Measurements from ENCODE around the gene HSF2.

The HSF2 gene

GRCh38 chr6:122407712-122408111 is 8.3 kb downstream of the HSF2 start:
- no peak overlapping the region for H3K4me3 Mint-ChIP-seq
- H3K36me3 Mint-ChIP-seq (ENCODE audit: low read depth) = peaks cover 6% of the 10 kb centered on the region
- H3K27me3 Mint-ChIP-seq = no peaks in the 10 kb centered on the region
- intact Hi-C loops (cut with micrococcal nuclease) = no loop called here
- peaks cover 28% of the 10 kb centered on the region for H3K4me1 Mint-ChIP-seq (ENCODE audit: low read depth)
- no peak overlapping the region for H3K27ac Mint-ChIP-seq
- no peaks in the 10 kb centered on the region for H3K9me3 Mint-ChIP-seq

- H3K4me3 Mint-ChIP-seq = no peak overlapping the region
- H3K9me3 Mint-ChIP-seq = no peaks in the 10 kb centered on the region
- H3K27me3 Mint-ChIP-seq = no peaks in the 10 kb centered on the region
- H3K4me1 Mint-ChIP-seq (ENCODE audit: low read depth) = peaks cover 28% of the 10 kb centered on the region
- intact Hi-C loops (cut with micrococcal nuclease) = no loop called here
- peaks cover 8% of the 10 kb centered on the region for H3K36me3 Mint-ChIP-seq (ENCODE audit: low read depth)
- H3K27ac Mint-ChIP-seq = no peak overlapping the region
Measured at GRCh38 chr6:122408240-122408639, 8.8 kb downstream of the HSF2 start.

- no peaks in the 10 kb centered on the region for H3K9me3 Mint-ChIP-seq
- H3K27ac Mint-ChIP-seq = no peak overlapping the region
- peaks cover 28% of the 10 kb centered on the region for H3K4me1 Mint-ChIP-seq (ENCODE audit: low read depth)
- no peak overlapping the region for H3K4me3 Mint-ChIP-seq
- intact Hi-C loops (cut with micrococcal nuclease) = no loop called here
- H3K27me3 Mint-ChIP-seq = no peaks in the 10 kb centered on the region
- H3K36me3 Mint-ChIP-seq (ENCODE audit: low read depth) = peaks cover 14% of the 10 kb centered on the region
Measured at GRCh38 chr6:122408702-122409458, 9.4 kb downstream of the HSF2 start.

- H3K36me3 Mint-ChIP-seq (ENCODE audit: low read depth) = peaks cover 31% of the 10 kb centered on the region
- peaks cover 16% of the 10 kb centered on the region for H3K4me1 Mint-ChIP-seq (ENCODE audit: low read depth)
- intact Hi-C loops (cut with micrococcal nuclease) = no loop called here
- H3K27ac Mint-ChIP-seq = no peak overlapping the region
- no peak overlapping the region for H3K4me3 Mint-ChIP-seq
- no peaks in the 10 kb centered on the region for H3K9me3 Mint-ChIP-seq
- no peaks in the 10 kb centered on the region for H3K27me3 Mint-ChIP-seq
Measured at GRCh38 chr6:122412001-122412400, 12.5 kb downstream of the HSF2 start.

- no peak overlapping the region for H3K4me3 Mint-ChIP-seq
- peaks cover 49% of the 10 kb centered on the region for H3K36me3 Mint-ChIP-seq (ENCODE audit: low read depth)
- H3K9me3 Mint-ChIP-seq = no peaks in the 10 kb centered on the region
- intact Hi-C loops (cut with micrococcal nuclease) = no loop called here
- H3K4me1 Mint-ChIP-seq (ENCODE audit: low read depth) = no peaks in the 10 kb centered on the region
- no peaks in the 10 kb centered on the region for H3K27me3 Mint-ChIP-seq
- no peak overlapping the region for H3K27ac Mint-ChIP-seq
Measured at GRCh38 chr6:122416825-122417224, 17.4 kb downstream of the HSF2 start.

- Mint-ChIP-seq H3K4me1 (ENCODE audit: low read depth) (peaks cover 4% of the 10 kb centered on the region), H3K27ac (no peak overlapping the region), H3K36me3 (ENCODE audit: low read depth) (peaks cover 55% of the 10 kb centered on the region), H3K9me3 (no peaks in the 10 kb centered on the region), H3K27me3 (no peaks in the 10 kb centered on the region), H3K4me3 (no peak overlapping the region)
- intact Hi-C loops (cut with micrococcal nuclease) = no loop called here
Measured at GRCh38 chr6:122422003-122422402, 22.6 kb downstream of the HSF2 start.

- Mint-ChIP-seq H3K27ac (no peak overlapping the region), H3K4me3 (no peak overlapping the region), H3K4me1 (ENCODE audit: low read depth) (peaks cover 6% of the 10 kb centered on the region), H3K36me3 (ENCODE audit: low read depth) (peaks cover 56% of the 10 kb centered on the region), H3K27me3 (no peaks in the 10 kb centered on the region), H3K9me3 (no peaks in the 10 kb centered on the region)
- intact Hi-C loops (cut with micrococcal nuclease) = no loop called here
Measured at GRCh38 chr6:122422614-122423267, 23.3 kb downstream of the HSF2 start.

GRCh38 chr6:122423734-122424133 is 24.3 kb downstream of the HSF2 start:
- H3K9me3 Mint-ChIP-seq = no peaks in the 10 kb centered on the region
- intact Hi-C loops (cut with micrococcal nuclease) = no loop called here
- H3K4me3 Mint-ChIP-seq = no peak overlapping the region
- peaks cover 6% of the 10 kb centered on the region for H3K4me1 Mint-ChIP-seq (ENCODE audit: low read depth)
- H3K27me3 Mint-ChIP-seq = no peaks in the 10 kb centered on the region
- no peak overlapping the region for H3K27ac Mint-ChIP-seq
- H3K36me3 Mint-ChIP-seq (ENCODE audit: low read depth) = peaks cover 52% of the 10 kb centered on the region

GRCh38 chr6:122426597-122426996 is 27.1 kb downstream of the HSF2 start:
- Mint-ChIP-seq H3K27me3 (no peaks in the 10 kb centered on the region), H3K36me3 (ENCODE audit: low read depth) (peaks cover 65% of the 10 kb centered on the region), H3K27ac (no peak overlapping the region), H3K4me3 (no peak overlapping the region), H3K9me3 (no peaks in the 10 kb centered on the region), H3K4me1 (ENCODE audit: low read depth) (peaks cover 14% of the 10 kb centered on the region)
- intact Hi-C loops (cut with micrococcal nuclease) = loop anchor here (5.0 kb wide), 1 partner anchor 36 kb away; no protein-coding TSS in a partner anchor

GRCh38 chr6:122428781-122429180 is 29.3 kb downstream of the HSF2 start:
- Mint-ChIP-seq H3K36me3 (ENCODE audit: low read depth) (peaks cover 69% of the 10 kb centered on the region), H3K9me3 (no peaks in the 10 kb centered on the region), H3K27me3 (no peaks in the 10 kb centered on the region), H3K27ac (no peak overlapping the region), H3K4me3 (no peak overlapping the region), H3K4me1 (ENCODE audit: low read depth) (peaks cover 14% of the 10 kb centered on the region)
- intact Hi-C loops (cut with micrococcal nuclease) = loop anchor here (5.0 kb wide), 1 partner anchor 34 kb away; no protein-coding TSS in a partner anchor

- Mint-ChIP-seq H3K4me3 (no peak overlapping the region), H3K27ac (no peak overlapping the region), H3K36me3 (ENCODE audit: low read depth) (peaks cover 68% of the 10 kb centered on the region), H3K9me3 (no peaks in the 10 kb centered on the region), H3K27me3 (no peaks in the 10 kb centered on the region), H3K4me1 (ENCODE audit: low read depth) (peaks cover 14% of the 10 kb centered on the region)
- intact Hi-C loops (cut with micrococcal nuclease) = loop anchor here (5.0 kb wide), 1 partner anchor 33 kb away; no protein-coding TSS in a partner anchor
Measured at GRCh38 chr6:122429323-122429722, 29.9 kb downstream of the HSF2 start.

GRCh38 chr6:122431780-122432179 is 32.3 kb downstream of the HSF2 start:
- intact Hi-C loops (cut with micrococcal nuclease) = no loop called here
- Mint-ChIP-seq H3K4me3 (no peak overlapping the region), H3K9me3 (no peaks in the 10 kb centered on the region), H3K4me1 (ENCODE audit: low read depth) (peaks cover 12% of the 10 kb centered on the region), H3K27me3 (no peaks in the 10 kb centered on the region), H3K36me3 (ENCODE audit: low read depth) (peaks cover 64% of the 10 kb centered on the region), H3K27ac (no peak overlapping the region)

GRCh38 chr6:122432816-122433215 is 33.4 kb downstream of the HSF2 start:
- peaks cover 65% of the 10 kb centered on the region for H3K36me3 Mint-ChIP-seq (ENCODE audit: low read depth)
- no peaks in the 10 kb centered on the region for H3K9me3 Mint-ChIP-seq
- H3K4me1 Mint-ChIP-seq (ENCODE audit: low read depth) = peaks cover 8% of the 10 kb centered on the region
- no peak overlapping the region for H3K4me3 Mint-ChIP-seq
- H3K27me3 Mint-ChIP-seq = no peaks in the 10 kb centered on the region
- H3K27ac Mint-ChIP-seq = no peak overlapping the region
- intact Hi-C loops (cut with micrococcal nuclease) = no loop called here

GRCh38 chr6:122438975-122439374 is 39.5 kb downstream of the HSF2 start:
- intact Hi-C loops (cut with micrococcal nuclease) = no loop called here
- H3K27me3 Mint-ChIP-seq = no peaks in the 10 kb centered on the region
- H3K27ac Mint-ChIP-seq = no peak overlapping the region
- no peak overlapping the region for H3K4me3 Mint-ChIP-seq
- H3K4me1 Mint-ChIP-seq (ENCODE audit: low read depth) = no peaks in the 10 kb centered on the region
- H3K9me3 Mint-ChIP-seq = peaks cover 21% of the 10 kb centered on the region
- H3K36me3 Mint-ChIP-seq (ENCODE audit: low read depth) = peaks cover 80% of the 10 kb centered on the region

Data from dendritic cell treated with granulocyte-macrophage colony-stimulating factor and Interleukin-4, amounts not matched to agents 40 ng/mL and 50 ng/mL, for 4 days (primary cell).